Right cardiac atrium (tissue), 5 donors: Measurements from ENCODE around the gene GIGYF2. TPM values are rescaled to one million over a fixed set of nuclear protein-coding genes. Genes with fewer than 3 reads are reported as not detected.

ENCODE experiments used
- ATAC-seq, 2 donors: fragments of 200-7000 bp; cut with Tn5 transposase; one replicate each; pipeline versions ENCODE4 v1.8.0 to v1.9.1; 2020; ENCODE audit warnings: moderate library complexity in 2 of 2, mild to moderate bottlenecking in 1 of 2
- DNase-seq, 3 donors: peaks; one replicate each; pipeline ENCODE4 v3.0.0-alpha.2; 2020
- H3K27ac ChIP-seq: one replicate; pipeline ENCODE4 v1.5.1; 2013; ENCODE audit warnings: mild to moderate bottlenecking, low read length, control low read depth, moderate library complexity
- H3K27me3 ChIP-seq: one replicate; pipeline ENCODE4 v1.6.1; 2013; ENCODE audit not compliant: control insufficient read depth, insufficient read depth
- H3K4me1 ChIP-seq: one replicate; pipeline ENCODE4 v1.6.1; 2013; ENCODE audit warnings: low read length; ENCODE audit not compliant: control insufficient read depth, insufficient read depth
- H3K4me3 ChIP-seq: one replicate; pipeline ENCODE4 v1.5.1; 2013; ENCODE audit warnings: low read length, control low read depth
- H3K9me3 ChIP-seq: one replicate; pipeline ENCODE4 v1.6.1; 2013; ENCODE audit warnings: low read length; ENCODE audit not compliant: control insufficient read depth
- WGBS: extraction: QIAGEN DNeasy Blood & Tissue Kit; methylation state at CpG from one replicate; pipeline ENCODE4 v1.1.7; 2013; 5-methylcytosine and 5-hydroxymethylcytosine counted together
- intact Hi-C, 4 donors: fragments of 100-400 bp; cut with DNase I; formaldehyde crosslinking; loops; one replicate each; pipeline versions ENCODE4 v1.11.0 to v1.14.0; 2022 to 2023
- polyA plus RNA-seq: library from polyadenylated mRNA; stranded (reverse); fragments of 200-250 nt; gene quantifications from one replicate; pipeline ENCODE4 v1.2.3, GENCODE V29; 2013
- total RNA-seq, 4 donors: library from RNA; stranded (reverse); fragmentation: NEBNext Ultra II Directional; extraction: Animal tissue kit (Norgen Biotek cat#: 25700); gene quantifications; one replicate each; pipeline ENCODE4 v1.2.1, GENCODE V29; 2021
- donor health status: healthy with polysubstance abuse.
- donor health status: DM: no; HTN: yes; CAD: no.
- donor health status: DM: no; HTN: no; CAD: no.
- donor health status: DM: no; HTN: yes; CAD: no; lungs with severe emphysema.
- donor health status: DM: yes; HTN: yes; CAD: no.

GIGYF2 gene
- total and polyA plus RNA-seq, 5 donors = 21.6 to 68.2 (median 61.3) TPM

GRCh38 chr2:232749331-232749730 is 52.2 kb downstream of the GIGYF2 start:
- intact Hi-C loops = no loop called here
- no peak for DNase-seq
- Histone ChIP-seq H3K27me3 (no peaks in the 10 kb centered on the region), H3K9me3 (no peaks in the 10 kb centered on the region), H3K4me1 (no peaks in the 10 kb centered on the region), H3K27ac (no peak overlapping the region), H3K4me3 (no peak overlapping the region)
- no peak for ATAC-seq
- 89% methylated on average over 3 of the region's 3 CpGs for WGBS

DNA sequence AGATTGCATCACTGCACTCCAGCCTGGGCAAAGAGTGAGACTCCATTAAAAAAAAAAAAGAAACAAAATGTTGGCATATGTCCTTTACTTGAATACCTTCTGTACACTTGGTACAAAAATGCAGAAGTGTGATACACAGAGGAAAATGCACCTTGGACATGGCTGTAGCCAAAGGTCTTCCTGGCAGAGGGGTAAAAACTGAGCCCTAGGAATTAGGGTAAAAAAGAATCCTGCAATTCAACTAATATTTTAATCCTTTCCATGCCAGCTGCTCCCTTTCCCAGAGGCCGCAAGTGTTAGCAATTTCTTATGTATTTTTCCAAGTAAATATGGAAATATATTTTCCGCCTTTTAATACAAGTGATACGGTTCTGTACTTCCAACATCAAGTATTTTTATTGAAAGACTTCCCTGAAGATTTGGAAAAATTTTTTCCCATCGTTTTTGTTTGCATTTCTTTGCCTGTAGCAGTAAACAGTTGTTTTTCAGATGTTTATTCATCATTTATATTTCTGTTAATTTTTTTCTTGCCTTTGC is 53.1 kb downstream of the GIGYF2 start:
- no peaks in the 10 kb centered on the region for H3K27me3 ChIP-seq
- H3K27ac ChIP-seq = no peak overlapping the region
- no peak overlapping the region for H3K4me3 ChIP-seq
- no peaks in the 10 kb centered on the region for H3K9me3 ChIP-seq
- no peaks in the 10 kb centered on the region for H3K4me1 ChIP-seq
- no peak for DNase-seq
- 88% methylated on average over 4 of the region's 4 CpGs for WGBS
- intact Hi-C loops = no loop called here
- no peak for ATAC-seq

GRCh38 chr2:232757905-232758304 is 60.8 kb downstream of the GIGYF2 start:
- no peaks in the 10 kb centered on the region for H3K27me3 ChIP-seq
- ATAC-seq (no peak), DNase-seq (no peak)
- intact Hi-C loops = no loop called here
- H3K4me1 ChIP-seq = no peaks in the 10 kb centered on the region
- 67% methylated on average over 2 of the region's 2 CpGs for WGBS
- no peak overlapping the region for H3K27ac ChIP-seq
- H3K9me3 ChIP-seq = no peaks in the 10 kb centered on the region
- H3K4me3 ChIP-seq = no peak overlapping the region

DNA sequence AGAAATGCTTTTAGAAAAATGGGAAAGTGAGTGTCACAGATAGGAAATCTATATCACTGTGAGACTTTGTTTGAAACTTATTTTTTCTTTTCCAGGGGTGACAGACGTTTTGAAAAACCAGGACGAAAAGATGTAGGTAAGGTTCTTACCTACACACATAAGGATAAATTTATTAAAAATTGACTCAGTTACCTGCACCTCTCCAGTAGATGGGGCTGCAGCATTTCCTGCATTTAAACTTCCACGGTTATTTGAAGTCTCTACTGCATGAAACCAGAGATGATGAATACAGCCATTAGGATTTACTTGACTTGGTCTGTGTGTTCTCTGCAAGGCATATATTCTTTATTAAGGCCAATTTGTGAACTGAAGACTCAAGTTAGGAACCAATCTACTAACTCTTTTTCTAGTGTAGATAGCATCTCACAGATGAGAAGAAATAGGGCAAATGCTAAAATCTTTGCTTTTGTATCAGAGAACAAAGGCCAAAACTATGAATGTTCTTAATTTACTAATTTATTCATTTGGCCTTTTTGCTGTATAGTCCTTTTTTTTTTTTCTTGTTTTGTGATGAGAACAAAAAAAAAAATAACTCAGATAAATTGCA is 64.3 kb downstream of the GIGYF2 start:
- ATAC-seq (no peak), DNase-seq (no peak)
- Histone ChIP-seq H3K27me3 (no peaks in the 10 kb centered on the region), H3K27ac (no peak overlapping the region), H3K4me1 (no peaks in the 10 kb centered on the region), H3K4me3 (no peak overlapping the region), H3K9me3 (no peaks in the 10 kb centered on the region)
- 55% methylated on average over 3 of the region's 3 CpGs for WGBS
- intact Hi-C loops = no loop called here

GRCh38 chr2:232767866-232768265 is 70.7 kb downstream of the GIGYF2 start:
- intact Hi-C loops = no loop called here
- Histone ChIP-seq H3K27ac (no peak overlapping the region), H3K9me3 (no peaks in the 10 kb centered on the region), H3K27me3 (no peaks in the 10 kb centered on the region), H3K4me1 (peaks cover 3% of the 10 kb centered on the region), H3K4me3 (no peak overlapping the region)
- ATAC-seq = no peak
- WGBS = 56% methylated on average over 1 of the region's 1 CpG
- DNase-seq = no peak

- no peaks in the 10 kb centered on the region for H3K9me3 ChIP-seq
- no peak for ATAC-seq
- H3K4me1 ChIP-seq = peaks cover 3% of the 10 kb centered on the region
- intact Hi-C loops = no loop called here
- DNase-seq = no peak
- H3K27ac ChIP-seq = no peak overlapping the region
- no peaks in the 10 kb centered on the region for H3K27me3 ChIP-seq
- no peak overlapping the region for H3K4me3 ChIP-seq
Measured at GRCh38 chr2:232770207-232770606, 73.1 kb downstream of the GIGYF2 start.

DNA sequence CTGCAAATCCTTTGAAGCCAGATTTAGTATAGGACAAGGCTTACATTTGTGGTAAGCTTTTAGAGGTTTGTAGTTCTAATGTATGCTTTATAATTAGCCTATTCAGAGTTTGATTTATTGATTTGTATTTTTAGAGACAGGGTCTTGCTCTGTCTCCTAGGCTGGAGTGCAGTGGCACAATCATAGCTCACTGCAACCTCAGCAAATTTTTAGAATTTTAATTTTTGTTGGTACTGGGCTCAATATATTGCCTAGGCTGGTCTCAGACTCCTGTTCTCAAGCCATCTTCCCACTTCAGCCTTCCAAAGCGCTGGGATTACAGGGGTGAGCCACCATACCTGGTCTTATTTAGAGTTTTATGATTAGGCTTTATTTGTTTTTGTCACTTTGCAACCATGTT is 74.7 kb downstream of the GIGYF2 start:
- Histone ChIP-seq H3K4me3 (no peak overlapping the region), H3K9me3 (no peaks in the 10 kb centered on the region), H3K27me3 (no peaks in the 10 kb centered on the region), H3K4me1 (peaks cover 3% of the 10 kb centered on the region), H3K27ac (no peak overlapping the region)
- intact Hi-C loops = no loop called here
- DNase-seq (no peak), ATAC-seq (no peak)
- 100% methylated on average over 1 of the region's 1 CpG for whole genome bisulfite sequencing

GRCh38 chr2:232772531-232772930 is 75.4 kb downstream of the GIGYF2 start:
- no peak overlapping the region for H3K27ac ChIP-seq
- no peaks in the 10 kb centered on the region for H3K27me3 ChIP-seq
- no peaks in the 10 kb centered on the region for H3K9me3 ChIP-seq
- 88% methylated on average over 2 of the region's 2 CpGs for WGBS
- intact Hi-C loops = no loop called here
- DNase-seq = no peak
- no peak for ATAC-seq
- no peak overlapping the region for H3K4me3 ChIP-seq
- H3K4me1 ChIP-seq = peaks cover 3% of the 10 kb centered on the region

- no peak for ATAC-seq
- 96% methylated on average over 9 of the region's 9 CpGs for WGBS
- DNase-seq = no peak
- no peak overlapping the region for H3K4me3 ChIP-seq
- H3K27ac ChIP-seq = no peak overlapping the region
- no peaks in the 10 kb centered on the region for H3K4me1 ChIP-seq
- intact Hi-C loops = no loop called here
- H3K27me3 ChIP-seq = no peaks in the 10 kb centered on the region
- H3K9me3 ChIP-seq = no peaks in the 10 kb centered on the region
Measured at GRCh38 chr2:232773815-232774214, 76.7 kb downstream of the GIGYF2 start.

DNA sequence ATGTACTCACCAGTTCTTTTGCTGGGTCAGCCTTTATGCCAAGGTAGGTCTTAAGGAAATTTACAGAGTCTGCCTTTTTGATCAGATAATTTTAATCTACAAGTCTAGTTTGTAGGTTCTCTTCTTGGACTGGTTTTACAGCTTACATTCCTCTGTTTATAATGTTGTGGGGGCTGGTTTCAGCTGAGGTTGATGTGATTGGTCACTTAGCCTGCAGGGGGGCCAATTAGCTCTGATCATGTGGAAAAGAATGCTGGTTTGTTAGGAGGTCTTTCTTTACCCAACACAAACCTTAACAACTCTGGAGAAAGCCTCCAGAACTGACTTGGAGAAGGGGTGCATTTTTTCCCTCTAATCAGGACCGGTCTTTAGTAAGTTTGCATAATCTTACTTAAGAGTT is 79.3 kb downstream of the GIGYF2 start, which contains the start of gene KCNJ13:
Gene KCNJ13 (minus strand): TSS at position 131 of the 400 bp plus-strand sequence. CDS start 5,203 bp downstream, outside the sequence.
- 93% methylated on average over 1 of the region's 1 CpG for WGBS
- H3K27ac ChIP-seq = no peak within 1 kb of the TSS
- no peaks in the 10 kb centered on the region for H3K27me3 ChIP-seq
- no peak within 1 kb of the TSS for H3K4me3 ChIP-seq
- no peak for ATAC-seq
- no peaks in the 10 kb centered on the region for H3K4me1 ChIP-seq
- H3K9me3 ChIP-seq = no peaks in the 10 kb centered on the region
- intact Hi-C loops = no loop called here
- DNase-seq = no peak

DNA sequence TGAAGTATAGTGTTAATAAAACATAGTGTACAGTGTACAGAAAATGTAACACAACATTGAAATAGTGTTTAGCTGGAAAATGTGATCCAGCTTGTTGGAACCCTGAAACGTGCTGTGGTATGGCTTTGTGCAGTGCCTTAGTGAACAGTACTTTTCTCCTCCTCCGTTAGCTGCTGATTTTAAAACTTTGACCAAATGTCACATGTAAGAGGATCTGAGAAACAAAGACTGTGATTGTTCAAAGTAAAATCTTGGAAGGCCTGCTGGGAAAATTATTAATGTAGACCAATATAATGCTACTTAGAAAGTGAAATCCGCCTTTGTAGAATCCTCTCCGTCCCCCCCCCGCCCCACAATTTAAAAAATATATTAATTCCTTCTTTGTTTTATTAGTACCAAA is 80.1 kb downstream of the GIGYF2 start:
- 89% methylated on average over 5 of the region's 5 CpGs for WGBS
- ATAC-seq (no peak), DNase-seq (no peak)
- Histone ChIP-seq H3K27ac (no peak overlapping the region), H3K9me3 (no peaks in the 10 kb centered on the region), H3K4me3 (no peak overlapping the region), H3K27me3 (no peaks in the 10 kb centered on the region), H3K4me1 (no peaks in the 10 kb centered on the region)
- intact Hi-C loops = no loop called here

DNA sequence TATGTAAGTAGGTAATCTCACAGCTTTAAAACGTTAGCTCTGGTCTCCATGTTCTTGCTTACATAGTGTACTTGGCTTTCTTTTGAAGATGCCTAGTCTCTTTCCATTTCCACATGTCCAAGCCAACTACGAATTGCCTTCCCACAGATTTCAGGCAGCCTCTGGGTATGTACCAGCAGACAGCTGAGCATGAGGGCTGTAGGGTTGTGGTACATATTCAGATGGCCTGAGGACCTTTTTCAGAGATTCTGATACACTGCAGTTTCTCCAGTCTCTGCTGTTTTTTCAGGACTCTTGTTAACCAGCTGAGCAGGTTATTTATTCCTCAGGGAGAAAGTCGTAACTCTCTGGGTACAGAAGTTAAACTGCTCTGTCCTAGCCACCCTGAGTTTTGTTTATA is 82.3 kb downstream of the GIGYF2 start:
- intact Hi-C loops = no loop called here
- WGBS = 72% methylated on average over 3 of the region's 3 CpGs
- Histone ChIP-seq H3K27me3 (no peaks in the 10 kb centered on the region), H3K4me1 (no peaks in the 10 kb centered on the region), H3K27ac (no peak overlapping the region), H3K9me3 (no peaks in the 10 kb centered on the region), H3K4me3 (no peak overlapping the region)
- ATAC-seq = no peak
- no peak for DNase-seq
